ENCODE results near the gene RGL1.
"Not testable (repeated sequence)": the region's sequence is repeated elsewhere in the genome, so short reads cannot be mapped to it uniquely, and the experiment has no call there.

RGL1 gene

GRCh38 chr1:183804916-183805841 lies at the start of gene RGL1:
Gene RGL1, plus strand, starts transcription at chr1:183805120. Its CDS starts 178 bp downstream, at chr1:183805298.
- Histone ChIP-seq H3K36me3 (ENCODE audit: control insufficient read depth, insufficient read depth, low read length) (no peaks in the 10 kb centered on the region), H3K9me3 (ENCODE audit: control insufficient read depth, insufficient read depth, low read length) (no peaks in the 10 kb centered on the region), H3K9ac (ENCODE audit: low read depth, low read length) (peak within 1 kb of the TSS; percentile 68), H3K4me3 (ENCODE audit: low read depth, low read length) (peak within 1 kb of the TSS; percentile 78), H3K27me3 (ENCODE audit: control insufficient read depth, insufficient read depth, low read length) (peaks cover 35% of the 10 kb centered on the region), H3K4me1 (ENCODE audit: control insufficient read depth, insufficient read depth, low read length) (peaks cover 11% of the 10 kb centered on the region)

GRCh38 chr1:183756326-183756725 lies 48.6 kb upstream of the RGL1 start:
- Histone ChIP-seq H3K36me3 (ENCODE audit: control insufficient read depth, insufficient read depth, low read length) (no peaks in the 10 kb centered on the region), H3K9me3 (ENCODE audit: control insufficient read depth, insufficient read depth, low read length) (no peaks in the 10 kb centered on the region), H3K27me3 (ENCODE audit: control insufficient read depth, insufficient read depth, low read length) (no peaks in the 10 kb centered on the region), H3K4me1 (ENCODE audit: control insufficient read depth, insufficient read depth, low read length) (no peaks in the 10 kb centered on the region), H3K9ac (ENCODE audit: low read depth, low read length) (no peak overlapping the region), H3K4me3 (ENCODE audit: low read depth, low read length) (no peak overlapping the region)

GRCh38 chr1:183757061-183757460 lies 47.9 kb upstream of the RGL1 start:
- Histone ChIP-seq H3K9ac (ENCODE audit: low read depth, low read length) (no peak overlapping the region), H3K9me3 (ENCODE audit: control insufficient read depth, insufficient read depth, low read length) (no peaks in the 10 kb centered on the region), H3K4me3 (ENCODE audit: low read depth, low read length) (no peak overlapping the region), H3K27me3 (ENCODE audit: control insufficient read depth, insufficient read depth, low read length) (no peaks in the 10 kb centered on the region), H3K4me1 (ENCODE audit: control insufficient read depth, insufficient read depth, low read length) (no peaks in the 10 kb centered on the region), H3K36me3 (ENCODE audit: control insufficient read depth, insufficient read depth, low read length) (no peaks in the 10 kb centered on the region)

- Histone ChIP-seq H3K36me3 (ENCODE audit: control insufficient read depth, insufficient read depth, low read length) (no peaks in the 10 kb centered on the region), H3K9me3 (ENCODE audit: control insufficient read depth, insufficient read depth, low read length) (peaks cover 1% of the 10 kb centered on the region), H3K4me1 (ENCODE audit: control insufficient read depth, insufficient read depth, low read length) (no peaks in the 10 kb centered on the region), H3K9ac (ENCODE audit: low read depth, low read length) (no peak overlapping the region), H3K4me3 (ENCODE audit: low read depth, low read length) (no peak overlapping the region), H3K27me3 (ENCODE audit: control insufficient read depth, insufficient read depth, low read length) (no peaks in the 10 kb centered on the region)
These were observed 46.0 kb upstream of the RGL1 start for GRCh38 chr1:183758913-183759312.

- Histone ChIP-seq H3K4me1 (ENCODE audit: control insufficient read depth, insufficient read depth, low read length) (no peaks in the 10 kb centered on the region), H3K9me3 (ENCODE audit: control insufficient read depth, insufficient read depth, low read length) (peaks cover 5% of the 10 kb centered on the region), H3K9ac (ENCODE audit: low read depth, low read length) (no peak overlapping the region), H3K36me3 (ENCODE audit: control insufficient read depth, insufficient read depth, low read length) (no peaks in the 10 kb centered on the region), H3K27me3 (ENCODE audit: control insufficient read depth, insufficient read depth, low read length) (no peaks in the 10 kb centered on the region), H3K4me3 (ENCODE audit: low read depth, low read length) (no peak overlapping the region)
These were observed 44.3 kb upstream of the RGL1 start for GRCh38 chr1:183760661-183761060.

GRCh38 chr1:183761871-183762270 lies 43.0 kb upstream of the RGL1 start:
- Histone ChIP-seq H3K4me1 (ENCODE audit: control insufficient read depth, insufficient read depth, low read length) (no peaks in the 10 kb centered on the region), H3K36me3 (ENCODE audit: control insufficient read depth, insufficient read depth, low read length) (no peaks in the 10 kb centered on the region), H3K4me3 (ENCODE audit: low read depth, low read length) (no peak overlapping the region), H3K27me3 (ENCODE audit: control insufficient read depth, insufficient read depth, low read length) (no peaks in the 10 kb centered on the region), H3K9ac (ENCODE audit: low read depth, low read length) (no peak overlapping the region), H3K9me3 (ENCODE audit: control insufficient read depth, insufficient read depth, low read length) (peaks cover 5% of the 10 kb centered on the region)

- not testable (repeated sequence) for H3K4me1 ChIP-seq (ENCODE audit: control insufficient read depth, insufficient read depth, low read length); H3K9ac ChIP-seq (ENCODE audit: low read depth, low read length); H3K36me3 ChIP-seq (ENCODE audit: control insufficient read depth, insufficient read depth, low read length); H3K4me3 ChIP-seq (ENCODE audit: low read depth, low read length); H3K27me3 ChIP-seq (ENCODE audit: control insufficient read depth, insufficient read depth, low read length); H3K9me3 ChIP-seq (ENCODE audit: control insufficient read depth, insufficient read depth, low read length)
These were observed 42.1 kb upstream of the RGL1 start for GRCh38 chr1:183762856-183763255.

GRCh38 chr1:183764981-183765380 lies 39.9 kb upstream of the RGL1 start:
- Histone ChIP-seq H3K9ac (ENCODE audit: low read depth, low read length) (no peak overlapping the region), H3K4me3 (ENCODE audit: low read depth, low read length) (no peak overlapping the region), H3K27me3 (ENCODE audit: control insufficient read depth, insufficient read depth, low read length) (no peaks in the 10 kb centered on the region), H3K9me3 (ENCODE audit: control insufficient read depth, insufficient read depth, low read length) (peaks cover 5% of the 10 kb centered on the region), H3K4me1 (ENCODE audit: control insufficient read depth, insufficient read depth, low read length) (no peaks in the 10 kb centered on the region), H3K36me3 (ENCODE audit: control insufficient read depth, insufficient read depth, low read length) (no peaks in the 10 kb centered on the region)

- no peak overlapping the region for H3K9ac ChIP-seq (ENCODE audit: low read depth, low read length)
- H3K27me3 ChIP-seq (ENCODE audit: control insufficient read depth, insufficient read depth, low read length) = no peaks in the 10 kb centered on the region
- peaks cover 6% of the 10 kb centered on the region for H3K9me3 ChIP-seq (ENCODE audit: control insufficient read depth, insufficient read depth, low read length)
- H3K36me3 ChIP-seq (ENCODE audit: control insufficient read depth, insufficient read depth, low read length) = no peaks in the 10 kb centered on the region
- H3K4me3 ChIP-seq (ENCODE audit: low read depth, low read length) = no peak overlapping the region
- no peaks in the 10 kb centered on the region for H3K4me1 ChIP-seq (ENCODE audit: control insufficient read depth, insufficient read depth, low read length)
These were observed 34.7 kb upstream of the RGL1 start for GRCh38 chr1:183769956-183770815.

GRCh38 chr1:183770816-183771128 lies 34.1 kb upstream of the RGL1 start:
- Histone ChIP-seq H3K9ac (ENCODE audit: low read depth, low read length) (no peak overlapping the region), H3K4me1 (ENCODE audit: control insufficient read depth, insufficient read depth, low read length) (no peaks in the 10 kb centered on the region), H3K9me3 (ENCODE audit: control insufficient read depth, insufficient read depth, low read length) (peaks cover 6% of the 10 kb centered on the region), H3K36me3 (ENCODE audit: control insufficient read depth, insufficient read depth, low read length) (no peaks in the 10 kb centered on the region), H3K4me3 (ENCODE audit: low read depth, low read length) (no peak overlapping the region), H3K27me3 (ENCODE audit: control insufficient read depth, insufficient read depth, low read length) (no peaks in the 10 kb centered on the region)

- Histone ChIP-seq H3K4me1 (ENCODE audit: control insufficient read depth, insufficient read depth, low read length) (no peaks in the 10 kb centered on the region), H3K36me3 (ENCODE audit: control insufficient read depth, insufficient read depth, low read length) (no peaks in the 10 kb centered on the region), H3K4me3 (ENCODE audit: low read depth, low read length) (no peak overlapping the region), H3K9me3 (ENCODE audit: control insufficient read depth, insufficient read depth, low read length) (peaks cover 6% of the 10 kb centered on the region), H3K9ac (ENCODE audit: low read depth, low read length) (no peak overlapping the region), H3K27me3 (ENCODE audit: control insufficient read depth, insufficient read depth, low read length) (no peaks in the 10 kb centered on the region)
These were observed 31.2 kb upstream of the RGL1 start for GRCh38 chr1:183773482-183774274.
